ENCODE results near the gene HAO2. TPM values are rescaled to one million over a fixed set of nuclear protein-coding genes. Genes with fewer than 3 reads are reported as not detected.

The HAO2 gene
- total RNA-seq, 1 donor from 2014 or later = not detected

- Mint-ChIP-seq H3K4me1 (ENCODE audit: low read depth) (no peaks in the 10 kb centered on the region), H3K27ac (ENCODE audit: unreplicated experiment) (no peak overlapping the region), H3K9me3 (ENCODE audit: low read depth) (no peaks in the 10 kb centered on the region), H3K4me3 (ENCODE audit: unreplicated experiment) (no peak overlapping the region), H3K36me3 (ENCODE audit: low read depth) (no peaks in the 10 kb centered on the region), H3K27me3 (ENCODE audit: low read depth) (peaks cover 6% of the 10 kb centered on the region)
- no peak for TF ChIP-seq CTCF (IDR thresholded peaks at IDR 0.05)
- no peak for DNase-seq (ENCODE audit: low spot score)
Observed at GRCh38 chr1:119380304-119380703, 11.7 kb downstream of the HAO2 start.

- Mint-ChIP-seq H3K27me3 (ENCODE audit: low read depth) (peaks cover 2% of the 10 kb centered on the region), H3K27ac (ENCODE audit: unreplicated experiment) (no peak overlapping the region), H3K4me1 (ENCODE audit: low read depth) (no peaks in the 10 kb centered on the region), H3K9me3 (ENCODE audit: low read depth) (no peaks in the 10 kb centered on the region), H3K4me3 (ENCODE audit: unreplicated experiment) (no peak overlapping the region), H3K36me3 (ENCODE audit: low read depth) (no peaks in the 10 kb centered on the region)
- no peak for TF ChIP-seq CTCF (IDR thresholded peaks at IDR 0.05)
- DNase-seq (ENCODE audit: low spot score) = no peak
Observed at GRCh38 chr1:119380983-119381662, 12.5 kb downstream of the HAO2 start.

- H3K4me3 Mint-ChIP-seq (ENCODE audit: unreplicated experiment) = no peak overlapping the region
- H3K27me3 Mint-ChIP-seq (ENCODE audit: low read depth) = peaks cover 5% of the 10 kb centered on the region
- TF ChIP-seq CTCF (IDR thresholded peaks at IDR 0.05) = no peak
- H3K4me1 Mint-ChIP-seq (ENCODE audit: low read depth) = no peaks in the 10 kb centered on the region
- DNase-seq (ENCODE audit: low spot score) = no peak
- peaks cover 2% of the 10 kb centered on the region for H3K9me3 Mint-ChIP-seq (ENCODE audit: low read depth)
- H3K36me3 Mint-ChIP-seq (ENCODE audit: low read depth) = no peaks in the 10 kb centered on the region
- H3K27ac Mint-ChIP-seq (ENCODE audit: unreplicated experiment) = no peak overlapping the region
Observed at GRCh38 chr1:119384591-119384990, 16.0 kb downstream of the HAO2 start.

- Mint-ChIP-seq H3K4me1 (ENCODE audit: low read depth) (no peaks in the 10 kb centered on the region), H3K27me3 (ENCODE audit: low read depth) (peaks cover 2% of the 10 kb centered on the region), H3K9me3 (ENCODE audit: low read depth) (peaks cover 2% of the 10 kb centered on the region), H3K27ac (ENCODE audit: unreplicated experiment) (no peak overlapping the region), H3K36me3 (ENCODE audit: low read depth) (no peaks in the 10 kb centered on the region), H3K4me3 (ENCODE audit: unreplicated experiment) (no peak overlapping the region)
- no peak for DNase-seq (ENCODE audit: low spot score)
- no peak for TF ChIP-seq CTCF (IDR thresholded peaks at IDR 0.05)
Observed at GRCh38 chr1:119385650-119386049, 17.1 kb downstream of the HAO2 start.

GRCh38 chr1:119387858-119388257 lies 19.3 kb downstream of the HAO2 start:
- peaks cover 17% of the 10 kb centered on the region for H3K4me1 Mint-ChIP-seq (ENCODE audit: low read depth)
- H3K36me3 Mint-ChIP-seq (ENCODE audit: low read depth) = no peaks in the 10 kb centered on the region
- H3K27ac Mint-ChIP-seq (ENCODE audit: unreplicated experiment) = no peak overlapping the region
- H3K27me3 Mint-ChIP-seq (ENCODE audit: low read depth) = peaks cover 2% of the 10 kb centered on the region
- TF ChIP-seq CTCF (IDR thresholded peaks at IDR 0.05) = no peak
- peaks cover 2% of the 10 kb centered on the region for H3K9me3 Mint-ChIP-seq (ENCODE audit: low read depth)
- no peak overlapping the region for H3K4me3 Mint-ChIP-seq (ENCODE audit: unreplicated experiment)
- DNase-seq (ENCODE audit: low spot score) = no peak

Data from chondrocyte (in vitro differentiated cells).